Activated T-helper 1 cell treated with anti-CD3 and anti-CD28 coated beads, Interleukin-2, amount 50 U/mL, for 16 hours (primary cell): ENCODE data around the gene TKT.
"Not testable (repeated sequence)": the region's sequence is repeated elsewhere in the genome, so short reads cannot be mapped to it uniquely, and the experiment has no call there.

Source experiments
- DNase-seq, 2 donors: peaks; one replicate each; pipeline ENCODE4 v3.0.0-alpha.2; 2020; ENCODE audit warnings: low read depth in 1 of 2, low spot score in 1 of 2

TKT gene

DNA sequence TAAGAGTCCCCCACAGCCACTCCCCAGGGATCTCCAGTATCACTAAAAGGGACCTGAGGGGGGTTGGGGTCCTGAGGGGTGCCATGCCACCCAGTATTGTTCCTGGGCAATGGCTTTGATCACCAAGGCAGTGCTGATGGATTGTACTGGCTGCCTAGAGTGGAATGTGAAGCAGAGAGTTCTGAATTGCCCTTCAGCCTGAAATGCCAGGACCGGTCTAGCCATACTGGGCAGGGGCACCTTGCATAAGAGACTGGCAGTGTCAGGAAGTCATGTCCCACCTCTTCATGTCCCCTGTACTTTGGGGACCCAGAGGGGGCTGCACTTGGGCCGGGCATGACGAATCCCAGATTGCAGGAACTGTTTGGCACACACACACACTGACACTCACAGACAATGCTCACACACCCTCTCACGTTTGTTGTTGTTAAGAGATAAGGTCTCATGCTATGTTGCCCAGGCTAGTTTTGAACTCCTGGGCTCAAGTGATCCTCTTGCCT is 4.5 kb upstream of the TKT start:
- no peak for DNase-seq

DNA sequence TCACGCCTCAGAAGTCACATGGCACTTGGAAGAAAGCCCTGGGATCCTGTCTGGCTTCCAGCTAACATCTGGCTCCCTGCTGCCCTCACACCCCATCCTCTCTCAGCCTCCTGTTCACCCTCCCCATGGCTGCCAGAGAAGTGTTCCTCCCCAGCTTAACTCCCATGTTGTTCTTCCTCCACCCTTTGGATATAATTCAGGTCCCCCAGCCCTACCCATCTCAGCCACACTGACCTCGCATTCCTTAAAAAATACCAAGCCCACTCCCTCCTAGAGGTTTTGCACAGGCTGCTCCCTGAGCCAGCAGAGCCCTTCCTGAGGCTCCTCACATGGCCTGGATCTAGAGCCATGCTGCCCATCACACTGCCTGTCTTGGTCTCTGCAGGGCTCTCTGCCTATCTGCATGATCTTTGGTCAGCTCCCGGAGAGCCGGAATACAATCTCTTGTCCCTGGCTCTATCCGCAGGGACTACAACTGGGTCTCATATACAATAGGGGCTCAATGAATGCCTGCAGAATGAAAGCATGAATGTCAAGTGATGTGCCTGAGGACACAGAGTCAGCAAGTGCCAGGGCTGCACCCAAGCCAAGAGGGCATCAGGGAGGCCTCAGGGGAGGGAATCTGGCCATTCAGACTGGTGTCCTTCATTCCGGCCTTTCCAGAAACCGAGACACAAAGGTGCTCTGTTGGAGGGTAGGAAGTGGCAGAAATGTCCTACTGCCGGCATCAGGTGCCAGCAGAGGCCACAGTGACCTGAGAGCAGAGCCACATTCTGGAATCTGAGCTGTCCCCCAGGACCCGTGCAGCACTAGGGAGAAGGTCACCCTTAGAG is 3.8 kb upstream of the TKT start:
- DNase-seq, result no peak

DNA sequence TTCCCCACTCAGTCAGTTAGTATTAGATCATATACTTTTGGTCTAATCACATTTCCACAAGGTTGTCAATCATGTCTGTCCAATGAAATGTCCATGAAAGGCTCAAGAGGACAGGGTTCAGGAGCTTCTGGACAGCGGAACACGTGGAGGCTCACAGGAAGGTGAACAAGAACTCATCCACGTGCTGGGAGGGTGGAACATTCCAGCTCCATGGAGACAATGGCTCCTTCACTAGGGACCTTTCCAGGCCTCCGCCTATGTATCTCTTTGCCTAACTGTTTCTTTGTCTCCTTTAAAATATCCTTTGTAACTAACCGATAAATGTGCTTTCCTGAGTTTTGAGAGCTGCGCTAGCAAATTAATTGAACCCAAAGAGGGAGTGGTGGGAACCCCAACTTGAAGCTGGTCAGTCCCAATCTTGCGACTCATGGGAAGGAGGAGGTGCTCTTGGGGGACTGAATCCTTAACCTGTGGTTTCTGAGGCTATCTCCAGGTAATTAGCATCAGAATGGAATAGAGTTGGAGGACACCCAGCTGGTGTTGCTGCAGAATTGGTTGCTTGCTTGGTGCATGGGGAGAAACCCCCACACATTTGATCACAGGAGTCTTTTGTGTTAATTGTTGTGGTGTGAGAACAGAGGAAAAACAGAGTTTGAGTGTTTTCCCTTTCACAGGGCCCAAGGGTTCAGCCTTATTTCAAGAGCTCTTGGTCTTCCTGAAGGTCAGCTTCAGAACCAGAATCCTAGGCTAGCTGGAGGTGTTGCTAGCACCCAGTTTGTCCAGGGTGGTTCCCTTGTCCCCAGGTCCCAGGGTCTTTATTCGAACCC is 3.0 kb upstream of the TKT start:
- no peak for DNase-seq

DNA sequence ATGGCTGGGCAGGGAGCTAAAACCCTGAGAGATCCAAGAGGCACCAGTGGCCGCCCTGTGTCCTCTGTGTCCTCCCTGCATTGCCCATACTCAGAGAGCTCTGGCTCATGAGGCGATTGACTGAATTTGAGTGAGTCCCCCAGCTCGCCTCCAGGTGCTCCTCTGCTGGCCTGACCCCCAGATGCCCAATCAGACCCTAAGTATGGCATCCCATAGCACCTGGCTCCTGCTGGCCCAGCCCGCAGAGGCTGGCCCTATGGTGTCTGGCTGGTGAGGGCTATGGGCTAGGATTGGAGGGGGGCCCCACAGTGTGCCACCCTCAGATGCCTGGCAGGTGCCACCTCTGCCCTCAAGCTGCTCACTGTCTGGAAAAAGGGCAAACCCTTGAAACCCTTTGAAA is 1.6 kb upstream of the TKT start:
- DNase-seq, result no peak

DNA sequence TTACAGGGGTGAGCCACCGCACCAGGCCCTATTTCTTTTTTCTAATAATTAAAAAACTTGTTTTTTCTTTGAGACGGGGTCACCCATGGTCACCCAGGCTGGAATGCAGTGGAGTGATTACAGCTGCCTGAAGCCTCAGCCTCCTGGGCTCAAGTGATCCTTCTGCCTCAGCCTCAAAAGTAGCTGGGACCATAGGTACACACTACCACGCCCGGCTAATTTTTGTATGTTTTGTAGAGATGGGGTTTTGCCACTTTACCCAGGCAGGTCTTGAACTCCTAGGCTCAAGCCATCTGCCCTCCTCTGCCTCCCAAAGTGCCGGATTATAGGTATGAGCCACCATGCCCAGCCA is 858 bp upstream of the TKT start:
- DNase-seq, result no peak

DNA sequence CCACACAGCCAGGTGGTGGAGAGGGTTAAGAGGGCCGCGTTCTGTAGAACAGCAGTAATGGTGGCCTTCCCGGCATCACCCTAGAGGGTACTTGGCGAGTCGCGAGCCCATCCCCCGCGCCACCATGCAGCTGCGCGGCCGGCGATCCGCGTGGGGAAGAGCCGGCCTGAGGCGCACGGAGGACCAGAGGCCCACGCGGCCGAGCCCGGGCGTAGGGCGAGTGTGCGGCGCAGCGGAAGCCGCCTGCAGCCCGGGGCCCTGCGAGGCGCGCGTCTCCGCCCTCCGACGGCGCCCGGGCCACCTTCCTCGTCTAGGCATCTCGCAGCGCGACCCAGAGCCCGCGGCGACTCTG is 423 bp downstream of the TKT start:
- DNase-seq, result peak in 1 of 2 donors; percentile 24

DNA sequence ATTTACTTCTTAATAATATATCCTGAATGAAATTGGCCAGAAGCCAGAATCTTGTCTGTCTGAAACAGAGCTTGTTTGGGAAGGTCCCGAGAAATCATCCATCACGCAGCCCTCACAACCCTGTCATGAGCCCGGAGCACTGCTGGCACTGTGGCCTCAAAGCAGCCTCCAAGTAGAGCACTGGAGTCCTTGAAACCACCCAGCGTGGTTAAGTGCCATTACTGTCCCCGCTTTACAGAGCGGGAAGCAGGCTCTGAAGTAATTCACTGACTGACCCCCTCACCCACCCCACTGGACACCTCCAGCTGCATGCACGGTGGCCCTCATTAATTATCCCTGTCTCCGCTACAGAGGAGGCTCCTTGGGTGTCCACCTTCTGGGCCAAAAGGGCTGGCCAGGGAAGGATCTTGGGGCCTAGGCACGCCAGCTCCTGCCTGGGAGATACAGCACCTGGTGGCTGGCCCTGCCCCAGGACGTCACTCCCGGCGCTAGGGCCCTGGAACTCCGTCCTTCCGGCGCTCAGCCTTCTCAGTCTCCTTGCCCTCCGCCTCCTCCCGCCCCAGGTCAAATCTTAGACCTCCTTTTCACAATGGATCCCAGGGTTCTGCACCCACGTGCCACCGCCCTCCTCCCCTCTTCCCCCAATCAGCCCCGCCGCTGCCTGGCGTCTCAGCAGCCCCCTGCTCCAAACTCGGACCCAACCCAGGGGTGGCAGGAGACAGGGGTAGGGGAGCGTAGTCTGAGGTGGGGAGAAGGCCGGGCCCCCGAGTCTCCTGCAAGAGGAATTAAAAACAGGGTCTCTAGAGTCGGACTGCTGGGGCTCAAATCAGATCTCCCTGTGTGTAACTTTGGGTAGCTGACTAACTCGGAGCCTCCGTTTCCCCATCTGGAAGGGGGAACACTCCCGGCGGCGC is 1.1 kb downstream of the TKT start:
- DNase-seq, result peak; percentile 21 to 23

DNA sequence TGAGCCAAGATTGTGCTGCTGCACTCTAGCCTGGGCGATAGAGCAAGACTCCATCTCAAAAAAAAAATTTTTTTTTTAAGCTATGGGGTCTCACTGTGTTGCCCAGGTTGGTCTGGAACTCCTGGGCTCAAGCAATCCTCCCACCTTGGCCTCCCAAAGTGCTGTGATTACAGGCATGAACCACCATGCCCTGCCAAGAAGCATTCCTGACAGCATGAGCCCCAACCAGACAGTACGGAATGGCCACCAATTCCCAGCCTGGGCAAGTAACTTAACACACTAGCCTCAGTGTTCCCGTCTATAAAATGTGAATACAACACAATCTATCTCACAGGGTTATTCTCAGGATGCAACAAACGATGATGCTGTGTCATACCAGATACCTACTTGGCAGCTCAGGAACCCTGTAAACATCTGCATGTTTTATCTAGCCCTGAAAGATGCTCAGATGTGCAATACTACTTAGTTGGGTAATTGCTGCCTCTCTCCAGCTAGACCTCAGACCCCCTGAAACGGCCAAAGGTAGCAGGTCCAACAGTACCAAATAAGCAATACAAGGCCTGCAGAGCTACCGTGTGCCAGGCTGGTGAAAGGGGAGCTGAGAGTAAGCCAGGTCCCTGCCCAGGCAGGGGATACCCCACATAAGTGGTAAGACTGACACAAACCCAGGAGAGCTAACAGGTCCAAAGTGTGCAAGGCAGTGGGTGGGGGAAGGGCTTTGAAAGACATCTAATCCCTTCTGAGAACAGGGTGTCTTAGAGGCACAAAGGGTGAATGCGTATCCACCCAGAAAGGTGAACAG is 1.9 kb downstream of the TKT start:
- DNase-seq, result no peak

DNA sequence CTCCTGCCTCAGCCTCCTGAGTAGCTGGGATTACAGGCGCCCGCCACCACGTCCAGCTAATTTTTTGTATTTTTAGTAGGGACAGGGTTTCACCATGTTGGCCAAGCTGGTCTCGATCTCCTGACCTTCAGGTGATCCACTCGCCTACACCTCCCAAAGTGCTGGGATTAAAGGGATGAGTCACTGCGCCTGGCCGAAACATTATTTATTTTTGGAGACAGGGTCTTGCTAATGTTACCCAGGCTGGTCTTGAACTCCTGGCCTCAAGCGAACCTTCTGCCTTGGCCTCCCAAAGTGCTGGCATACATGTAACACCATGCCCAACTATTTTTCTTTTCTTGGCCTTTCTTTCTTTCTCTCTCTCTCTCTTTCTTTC is 2.9 kb downstream of the TKT start:
- DNase-seq, result not testable (repeated sequence)

DNA sequence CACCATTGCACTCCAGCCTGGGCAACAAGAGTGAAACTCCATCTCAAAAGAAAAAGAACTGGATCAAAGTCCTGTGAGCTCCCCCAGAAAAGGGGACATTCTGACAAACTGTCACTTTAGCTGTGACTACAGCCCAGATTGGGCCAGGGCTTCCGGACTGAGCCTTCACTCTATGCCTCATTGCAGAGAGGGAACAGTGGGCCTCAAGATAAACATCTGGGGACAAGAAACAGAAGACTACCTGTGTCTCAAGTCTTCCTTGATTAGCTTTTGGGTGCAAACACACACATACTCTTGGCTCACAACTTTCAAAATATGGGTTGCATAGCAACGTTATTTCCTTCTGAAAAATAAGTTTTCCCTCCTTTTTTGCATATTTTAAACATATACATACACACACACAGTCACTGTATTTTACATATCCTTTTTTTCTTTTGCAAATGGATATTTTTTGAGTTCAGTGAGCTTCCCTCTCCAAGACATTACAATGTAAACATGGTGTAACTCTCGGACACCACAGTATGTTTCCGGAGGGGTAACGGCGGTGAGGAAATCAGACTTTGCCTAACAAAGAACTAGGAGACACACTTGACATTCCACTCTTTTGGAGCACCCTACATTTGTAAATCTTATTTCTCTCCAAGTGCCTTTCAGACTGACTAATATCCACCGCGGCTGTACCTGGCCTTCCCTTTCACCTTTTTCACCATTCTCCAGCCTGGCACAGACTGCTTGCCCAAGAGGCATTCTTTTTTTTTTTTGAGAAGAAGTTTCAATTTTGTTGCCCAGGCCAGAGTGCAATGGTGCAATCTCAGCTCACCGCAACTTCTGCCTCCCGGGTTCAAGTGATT is 3.5 kb downstream of the TKT start:
- DNase-seq, result no peak

DNA sequence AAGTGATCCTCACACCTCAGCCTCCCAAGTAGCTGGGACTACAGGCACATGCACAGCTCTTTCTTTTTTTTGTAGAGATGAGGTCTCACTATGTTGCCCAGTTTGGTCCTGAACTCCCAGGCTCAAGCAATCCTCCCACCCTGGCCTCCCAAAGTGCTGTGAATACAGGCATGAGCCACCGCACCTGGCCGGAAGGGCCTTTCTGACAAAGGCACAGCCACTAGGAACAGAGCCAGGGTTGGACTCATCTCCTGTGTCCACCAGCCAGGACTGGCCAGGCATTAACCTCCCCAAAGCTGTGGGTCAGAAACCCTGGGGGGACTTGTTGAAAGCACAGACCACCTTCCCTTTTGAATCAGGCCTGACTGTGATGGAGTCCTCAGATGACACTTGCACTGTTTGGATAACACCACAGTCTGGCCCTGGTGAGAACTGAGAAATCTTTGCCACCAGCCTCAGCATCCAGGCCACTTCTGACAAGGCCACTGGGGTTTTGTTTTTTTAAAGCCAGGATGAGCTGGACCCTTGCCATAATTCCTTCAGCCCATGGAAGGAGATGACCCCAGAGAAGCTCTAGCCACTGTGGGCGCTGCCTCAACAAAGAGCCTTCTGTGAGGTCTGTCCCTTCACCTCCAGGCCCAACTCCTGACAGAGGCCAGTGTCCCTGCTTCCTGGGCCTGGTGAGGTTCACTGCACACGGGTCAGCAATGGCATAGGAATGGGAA is 4.8 kb downstream of the TKT start:
- DNase-seq, result no peak

DNA sequence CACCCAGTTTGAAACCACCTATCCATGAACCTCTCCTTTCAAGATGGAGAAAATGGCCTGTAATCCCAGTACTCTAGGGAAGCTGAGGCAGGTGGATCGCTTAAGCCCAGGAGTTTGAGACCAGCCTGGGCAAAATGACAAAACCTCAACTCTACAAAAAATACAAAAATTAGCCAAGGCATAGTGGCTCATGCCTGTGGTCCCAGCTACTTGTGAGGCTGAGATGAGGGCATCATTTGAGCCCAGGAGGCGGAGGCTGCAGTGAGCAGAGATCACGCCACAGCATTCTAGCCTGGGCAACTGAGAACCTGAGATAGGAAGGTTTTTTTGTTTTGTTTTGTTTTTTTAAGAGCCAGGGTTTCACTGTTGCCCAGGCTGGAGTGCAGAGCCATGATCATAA is 5.4 kb downstream of the TKT start:
- DNase-seq, result no peak

DNA sequence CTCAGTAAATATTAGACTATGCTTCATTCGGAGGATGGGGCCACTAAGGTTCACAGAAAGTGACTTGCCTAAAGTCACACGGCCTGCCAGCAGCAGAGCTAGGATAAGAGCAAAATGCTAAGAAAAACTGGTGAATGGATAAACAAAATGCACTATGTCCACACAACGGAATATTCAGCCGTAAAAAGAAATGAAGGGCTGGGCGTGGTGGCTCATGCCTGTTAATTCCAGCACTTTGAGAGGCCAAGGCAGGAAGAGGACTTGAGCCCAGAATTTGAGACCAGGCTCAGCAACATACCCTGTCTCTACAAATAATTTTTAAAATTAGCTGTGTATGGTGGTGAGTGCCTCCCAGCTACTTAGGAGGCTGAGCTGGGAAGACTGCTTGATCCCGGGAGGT is 7.7 kb downstream of the TKT start:
- no peak for DNase-seq

DNA sequence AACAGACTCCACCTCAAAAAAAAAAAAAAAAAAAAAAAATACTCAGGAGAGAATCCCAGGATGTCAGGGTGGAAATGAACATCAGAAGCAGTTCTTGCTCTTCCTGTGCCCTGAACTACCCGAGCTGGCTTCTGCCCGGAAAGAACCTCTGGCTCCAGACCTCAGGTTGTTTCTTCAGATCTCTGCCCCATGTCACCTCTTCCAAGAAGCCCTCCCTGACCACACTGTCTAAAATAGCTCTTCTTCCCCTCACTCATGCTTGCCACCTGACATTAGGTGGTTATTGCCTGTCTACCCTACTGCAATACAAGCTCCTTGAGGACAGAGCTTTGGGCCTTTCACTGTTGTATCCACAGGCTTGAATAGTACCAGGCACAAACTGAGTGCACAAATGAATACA is 8.2 kb downstream of the TKT start:
- DNase-seq, result no peak

DNA sequence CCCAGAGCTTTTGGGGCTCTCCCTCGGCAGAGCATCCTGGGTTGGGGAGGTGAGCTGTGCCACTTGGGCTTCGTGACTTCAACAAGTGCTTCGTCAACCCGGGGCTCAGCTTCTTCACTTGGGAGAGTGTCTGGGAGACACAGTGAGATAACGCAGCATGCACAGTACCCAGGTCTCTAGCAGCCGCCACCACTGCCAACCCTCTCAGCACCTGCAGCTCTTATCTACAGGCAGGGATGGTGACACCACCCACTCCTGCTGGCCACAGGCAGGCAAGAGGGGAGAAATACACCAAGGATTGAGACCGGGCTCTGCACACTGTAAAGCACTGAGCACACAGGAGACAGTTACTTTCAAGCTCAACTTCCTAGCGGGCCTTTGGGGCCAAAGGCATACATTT is 11.6 kb downstream of the TKT start:
- no peak for DNase-seq

DNA sequence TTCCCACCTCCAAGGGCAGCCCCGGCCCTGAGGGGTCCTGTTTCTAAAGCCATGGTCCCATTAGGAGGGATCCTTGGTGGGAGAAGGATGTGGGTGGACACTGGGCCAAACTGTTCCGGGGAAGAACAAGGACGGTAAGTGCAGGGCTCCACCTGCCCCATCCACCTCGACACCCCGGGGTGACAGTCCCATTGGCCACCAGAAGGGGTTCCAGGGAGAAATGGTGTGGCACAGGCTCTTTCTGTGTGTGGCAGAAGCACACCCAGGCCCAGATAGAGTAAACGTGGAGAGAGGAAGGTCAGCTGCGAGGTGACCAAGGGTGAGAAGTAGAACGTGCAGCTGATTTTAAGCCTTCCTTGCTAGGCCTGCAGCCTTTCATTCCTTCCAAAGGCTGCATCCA is 12.0 kb downstream of the TKT start:
- no peak for DNase-seq

DNA sequence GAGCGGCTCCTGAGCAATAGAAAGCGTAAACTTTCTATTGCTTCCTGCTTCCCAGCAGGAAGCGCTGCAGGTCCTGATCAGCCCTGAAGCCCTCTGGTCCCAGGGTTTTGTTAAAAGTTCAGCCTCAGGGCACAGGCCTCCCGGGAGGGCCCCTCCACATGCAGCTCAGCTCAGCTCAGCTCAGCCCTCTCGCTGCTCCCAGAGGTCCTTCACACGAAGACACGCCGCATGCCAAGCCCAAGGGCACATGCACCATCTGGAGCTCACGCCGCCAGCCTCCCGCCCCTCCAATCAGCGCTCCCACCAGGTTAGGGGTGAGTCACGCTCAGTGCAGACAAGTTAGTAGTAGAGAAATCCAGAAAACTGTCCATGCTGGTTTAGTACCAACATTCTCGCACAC is 12.7 kb downstream of the TKT start:
- no peak for DNase-seq

DNA sequence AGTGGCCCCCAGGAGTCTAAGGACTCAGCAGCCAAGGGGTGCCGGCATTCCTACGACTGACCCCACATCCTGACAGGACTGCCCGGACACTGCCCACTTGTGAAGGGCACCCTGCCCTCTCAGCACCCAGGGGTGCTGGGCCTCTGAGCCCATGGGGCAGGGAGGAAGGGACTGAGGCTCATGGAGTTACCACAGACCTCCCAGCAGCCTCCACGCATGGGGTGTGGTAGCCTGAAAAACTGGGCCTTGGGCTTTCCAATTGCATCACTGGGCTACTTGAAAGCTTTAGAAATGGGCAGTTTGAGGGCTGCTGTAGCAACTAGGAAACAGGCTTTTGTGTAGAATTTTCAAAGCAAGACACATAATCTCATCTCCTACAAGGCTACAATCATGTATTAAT is 13.2 kb downstream of the TKT start:
- DNase-seq, result no peak

DNA sequence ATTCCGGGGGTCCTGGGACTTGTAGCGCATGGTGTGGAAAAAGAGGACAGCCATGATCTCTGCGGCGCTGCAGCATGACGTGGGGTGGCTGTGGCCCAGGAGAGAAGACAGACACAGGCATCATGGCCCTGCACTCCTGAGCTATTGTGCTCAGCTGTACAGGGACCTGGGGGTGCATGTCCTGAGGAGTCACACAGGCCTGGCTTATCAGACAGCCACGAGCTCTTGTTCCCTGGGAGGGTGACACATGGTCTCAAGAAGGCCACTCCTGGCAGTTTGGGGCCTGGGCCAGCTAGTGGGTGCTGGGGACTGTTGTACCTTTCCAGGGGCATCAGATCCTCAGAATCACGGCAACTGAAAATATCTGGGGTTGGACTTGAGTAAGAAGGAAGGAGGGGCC is 13.7 kb downstream of the TKT start:
- no peak for DNase-seq
